Mesenchymal stem cell (in vitro differentiated cells and primary cell): ENCODE data around the gene TALDO1.

Experiments used
- DNase-seq: peaks from one replicate; pipeline ENCODE4 v3.0.0-alpha.2; 2013
- H2AFZ ChIP-seq: one replicate; pipeline ENCODE4 v1.6.1; 2013; ENCODE audit warnings: low read depth, mild to moderate bottlenecking, control low read depth, inconsistent platforms, low read length, moderate library complexity
- H2AK5ac ChIP-seq: 2 replicates; pipeline ENCODE4 v1.6.1; 2013; ENCODE audit warnings: low read length, moderate library complexity, mild to moderate bottlenecking, inconsistent platforms; ENCODE audit not compliant: severe bottlenecking
- H2BK120ac ChIP-seq: one replicate; pipeline ENCODE4 v1.6.1; 2013; ENCODE audit warnings: low read depth, mild to moderate bottlenecking, inconsistent platforms, low read length, moderate library complexity
- H2BK12ac ChIP-seq, 2 experiments: one replicate each; pipeline ENCODE4 v1.6.1; 2013; ENCODE audit warnings: inconsistent platforms in 2 of 2, low read length in 2 of 2, mild to moderate bottlenecking in 2 of 2, moderate library complexity in 2 of 2, control low read depth in 1 of 2
- H2BK15ac ChIP-seq: one replicate; pipeline ENCODE4 v1.6.1; 2013; ENCODE audit warnings: mild to moderate bottlenecking, low read depth, inconsistent platforms; ENCODE audit not compliant: poor library complexity, severe bottlenecking
- H2BK5ac ChIP-seq: 2 replicates; pipeline ENCODE4 v1.6.1; 2013; ENCODE audit warnings: low read depth, mild to moderate bottlenecking, low read length, control low read depth, inconsistent platforms; ENCODE audit not compliant: poor library complexity, severe bottlenecking
- H3K14ac ChIP-seq, 2 experiments: one replicate each; pipeline ENCODE4 v1.6.1; 2013; ENCODE audit warnings: inconsistent platforms in 2 of 2, low read length in 2 of 2, control low read depth in 1 of 2, mild to moderate bottlenecking in 1 of 2, moderate library complexity in 1 of 2
- H3K18ac ChIP-seq, 2 experiments: one replicate each; pipeline ENCODE4 v1.6.1; 2013; ENCODE audit warnings: inconsistent platforms in 2 of 2, low read length in 2 of 2, control low read depth in 1 of 2, low read depth in 1 of 2, mild to moderate bottlenecking in 1 of 2
- H3K23ac ChIP-seq, 2 experiments: one replicate each; pipeline ENCODE4 v1.6.1; 2013; ENCODE audit warnings: inconsistent platforms in 2 of 2, low read length in 2 of 2, mild to moderate bottlenecking in 2 of 2, moderate library complexity in 2 of 2, control low read depth in 1 of 2
- H3K27ac ChIP-seq: 2 replicates; pipeline ENCODE4 v1.5.1; 2013; ENCODE audit warnings: mild to moderate bottlenecking, moderate library complexity, low read length, control low read depth, inconsistent platforms; ENCODE audit not compliant: poor library complexity, severe bottlenecking
- H3K27me3 ChIP-seq, 2 experiments: 2 replicates each; pipeline versions ENCODE4 v1.6.1 to v1.7.0; 2013; ENCODE audit warnings: low read length in 2 of 2, mild to moderate bottlenecking in 2 of 2, moderate library complexity in 2 of 2, control low read depth in 1 of 2, inconsistent platforms in 1 of 2; ENCODE audit not compliant: control insufficient read depth in 1 of 2, insufficient read depth in 1 of 2
- H3K36me3 ChIP-seq, 2 experiments: 2 replicates each; pipeline versions ENCODE4 v1.6.1 to v1.7.0; 2013; ENCODE audit warnings: low read length in 2 of 2, control low read depth in 1 of 2, inconsistent platforms in 1 of 2, low read depth in 1 of 2, mild to moderate bottlenecking in 1 of 2; ENCODE audit not compliant: insufficient read depth in 2 of 2, control insufficient read depth in 1 of 2
- H3K4ac ChIP-seq, 2 experiments: one replicate each; pipeline ENCODE4 v1.6.1; 2013; ENCODE audit warnings: inconsistent platforms in 2 of 2, low read length in 2 of 2, mild to moderate bottlenecking in 2 of 2, moderate library complexity in 2 of 2, control low read depth in 1 of 2, low read depth in 1 of 2
- H3K4me1 ChIP-seq: 2 replicates; pipeline ENCODE4 v1.6.1; 2013; ENCODE audit warnings: low read depth, low read length, control low read depth; ENCODE audit not compliant: control insufficient read depth, insufficient read depth
- H3K4me2 ChIP-seq: 2 replicates; pipeline ENCODE4 v1.6.1; 2013; ENCODE audit warnings: low read length, mild to moderate bottlenecking, inconsistent platforms; ENCODE audit not compliant: poor library complexity, severe bottlenecking
- H3K4me3 ChIP-seq, 2 experiments: 2 replicates each; pipeline versions ENCODE4 v1.5.1 to v1.7.0; 2013; ENCODE audit warnings: low read length in 2 of 2, mild to moderate bottlenecking in 2 of 2, control low read depth in 1 of 2, low read depth in 1 of 2; ENCODE audit not compliant: insufficient read depth in 1 of 2
- H3K79me1 ChIP-seq: replicated peaks from 2 replicates; pipeline ENCODE4 v1.6.1; 2013; ENCODE audit warnings: mild to moderate bottlenecking, control low read depth, low read length, inconsistent platforms; ENCODE audit not compliant: poor library complexity, severe bottlenecking
- H3K9ac ChIP-seq: 2 replicates; pipeline ENCODE4 v1.7.0; 2013; ENCODE audit warnings: mild to moderate bottlenecking, low read length, moderate library complexity
- H3K9me3 ChIP-seq: 2 replicates; pipeline ENCODE4 v1.7.0; 2013; ENCODE audit warnings: mild to moderate bottlenecking, low read length; ENCODE audit not compliant: control insufficient read depth
- H4K8ac ChIP-seq: one replicate; pipeline ENCODE4 v1.6.1; 2013; ENCODE audit warnings: inconsistent platforms, mild to moderate bottlenecking, low read length, moderate library complexity
- H4K91ac ChIP-seq: one replicate; pipeline ENCODE4 v1.6.1; 2013; ENCODE audit warnings: mild to moderate bottlenecking, low read length, inconsistent platforms
- WGBS: methylation state at CpG from one replicate; pipeline ENCODE4 v1.1.7; 2013; ENCODE audit warnings: mixed read lengths; 5-methylcytosine and 5-hydroxymethylcytosine counted together

TALDO1 gene

GRCh38 chr11:773425-773824 is 26.2 kb downstream of the TALDO1 start:
- Histone ChIP-seq H4K91ac (peak overlapping the region; percentile 43), H4K8ac (no peak overlapping the region), H3K9ac (no peak overlapping the region), H3K36me3 (peaks cover 45 to 63% of the 10 kb centered on the region in 2 experiments), H3K14ac (no peak overlapping the region), H3K4ac (no peak overlapping the region), H3K4me2 (no peak overlapping the region), H3K27me3 (no peaks in the 10 kb centered on the region), H3K4me3 (no peak overlapping the region), H2BK120ac (no peak overlapping the region), H2BK15ac (no peak overlapping the region), H3K9me3 (no peaks in the 10 kb centered on the region), H2AK5ac (no peak overlapping the region), H3K79me1 (peaks cover 33% of the 10 kb centered on the region), H2AFZ (no peak overlapping the region), H3K18ac (no peak overlapping the region), H3K27ac (no peak overlapping the region), H3K23ac (peak overlapping the region in 1 of 2 experiments; percentile 3), H3K4me1 (peaks cover 42% of the 10 kb centered on the region), H2BK12ac (no peak overlapping the region), H2BK5ac (no peak overlapping the region)
- 83% methylated on average over 5 of the region's 5 CpGs for WGBS
- no peak for DNase-seq

- Histone ChIP-seq H3K9me3 (no peaks in the 10 kb centered on the region), H2AK5ac (no peak overlapping the region), H3K36me3 (peaks cover 46 to 67% of the 10 kb centered on the region in 2 experiments), H3K4me1 (peaks cover 43% of the 10 kb centered on the region), H3K79me1 (peaks cover 34% of the 10 kb centered on the region), H3K27ac (no peak overlapping the region), H2BK5ac (no peak overlapping the region), H2BK120ac (no peak overlapping the region), H3K4me3 (no peak overlapping the region), H2BK15ac (no peak overlapping the region), H3K14ac (no peak overlapping the region), H4K91ac (no peak overlapping the region), H3K4me2 (no peak overlapping the region), H3K18ac (no peak overlapping the region), H2AFZ (no peak overlapping the region), H4K8ac (no peak overlapping the region), H3K23ac (peak overlapping the region in 1 of 2 experiments; percentile 3), H2BK12ac (no peak overlapping the region), H3K9ac (no peak overlapping the region), H3K4ac (no peak overlapping the region), H3K27me3 (no peaks in the 10 kb centered on the region)
- WGBS: 94% methylated on average over 9 of the region's 9 CpGs
- DNase-seq: no peak
These were observed 26.6 kb downstream of the TALDO1 start for GRCh38 chr11:773830-774229.

GRCh38 chr11:774873-775592 is 27.8 kb downstream of the TALDO1 start:
- H3K27ac ChIP-seq: no peak overlapping the region
- H3K9me3 ChIP-seq: no peaks in the 10 kb centered on the region
- H3K14ac ChIP-seq: no peak overlapping the region
- DNase-seq: peak; percentile 33
- H3K18ac ChIP-seq: no peak overlapping the region
- H4K8ac ChIP-seq: no peak overlapping the region
- no peak overlapping the region for H2AK5ac ChIP-seq
- no peak overlapping the region for H3K4ac ChIP-seq
- peaks cover 46 to 69% of the 10 kb centered on the region in 2 experiments for H3K36me3 ChIP-seq
- H2BK120ac ChIP-seq: no peak overlapping the region
- no peaks in the 10 kb centered on the region for H3K27me3 ChIP-seq
- WGBS: 85% methylated on average over 20 of the region's 20 CpGs
- peaks cover 53% of the 10 kb centered on the region for H3K4me1 ChIP-seq
- no peak overlapping the region for H2BK15ac ChIP-seq
- peak overlapping the region; percentile 93 for H3K9ac ChIP-seq
- no peak overlapping the region for H2AFZ ChIP-seq
- H2BK12ac ChIP-seq: no peak overlapping the region
- H2BK5ac ChIP-seq: no peak overlapping the region
- H3K79me1 ChIP-seq: peaks cover 43% of the 10 kb centered on the region
- H4K91ac ChIP-seq: no peak overlapping the region
- no peak overlapping the region for H3K4me2 ChIP-seq
- H3K4me3 ChIP-seq: peak overlapping the region in 1 of 2 experiments; percentile 96
- no peak overlapping the region for H3K23ac ChIP-seq

GRCh38 chr11:776263-776560 is 28.9 kb downstream of the TALDO1 start:
- no peak overlapping the region for H3K27ac ChIP-seq
- H3K9me3 ChIP-seq: no peaks in the 10 kb centered on the region
- no peak overlapping the region for H2BK120ac ChIP-seq
- no peaks in the 10 kb centered on the region for H3K27me3 ChIP-seq
- peak overlapping the region; percentile 92 for H3K4me2 ChIP-seq
- peak overlapping the region; percentile 93 to 96 for H3K4me3 ChIP-seq
- H3K4me1 ChIP-seq: peaks cover 53% of the 10 kb centered on the region
- H2BK5ac ChIP-seq: no peak overlapping the region
- H2BK15ac ChIP-seq: no peak overlapping the region
- H3K23ac ChIP-seq: no peak overlapping the region
- H3K36me3 ChIP-seq: peaks cover 42 to 64% of the 10 kb centered on the region in 2 experiments
- H2AK5ac ChIP-seq: no peak overlapping the region
- H3K79me1 ChIP-seq: peaks cover 37% of the 10 kb centered on the region
- no peak for DNase-seq
- peak overlapping the region; percentile 71 to 96 for H3K4ac ChIP-seq
- no peak overlapping the region for H2AFZ ChIP-seq
- WGBS: 25% methylated on average over 11 of the region's 11 CpGs
- no peak overlapping the region for H2BK12ac ChIP-seq
- H4K8ac ChIP-seq: no peak overlapping the region
- H3K14ac ChIP-seq: no peak overlapping the region
- H4K91ac ChIP-seq: peak overlapping the region; percentile 83
- peak overlapping the region; percentile 93 for H3K9ac ChIP-seq
- peak overlapping the region; percentile 77 to 96 for H3K18ac ChIP-seq
